Neural progenitor cell (in vitro differentiated cells): ENCODE measurements around the gene DCC.

Experiments used
- EZH2 ChIP-seq: fragments of 200-600 bp; sonication (generic); IDR thresholded peaks from 2 replicates; pipeline ENCODE4 v1.6.1; 2017; ENCODE audit warnings: antibody characterized with exemption, mild to moderate bottlenecking, moderate library complexity
- EZH2phosphoT487 ChIP-seq: fragments of 200-600 bp; sonication (generic); IDR thresholded peaks from 2 replicates; pipeline ENCODE4 v1.6.1; 2017; ENCODE audit warnings: antibody characterized with exemption
- TF ChIP-seq, protein P1 (sequence below): fragments of 200-600 bp; sonication (generic); IDR thresholded peaks from 2 replicates; pipeline ENCODE4 v1.5.1; 2017; ENCODE audit warnings: antibody characterized with exemption, mild to moderate bottlenecking

DNA sequence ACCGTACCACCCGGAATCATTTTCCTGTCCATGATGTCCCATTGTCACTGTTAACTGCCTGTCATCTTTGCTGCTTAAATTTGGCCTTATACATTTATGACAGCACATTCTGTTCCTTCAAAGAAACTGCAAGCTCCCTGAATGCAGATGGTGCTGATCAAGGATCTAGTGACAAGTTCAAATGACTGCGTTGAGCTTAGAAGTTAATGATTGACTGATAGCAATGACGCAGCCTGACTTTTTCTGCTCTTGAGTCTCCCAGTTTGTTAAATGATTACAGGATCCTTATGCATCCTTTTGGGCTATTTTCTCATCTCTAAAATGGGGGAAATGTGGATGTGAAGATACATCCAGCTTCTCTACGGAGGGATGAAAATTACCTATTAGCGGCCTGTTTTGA, 159.0 kb downstream of the DCC start:
- TF ChIP-seq, protein P1, sequence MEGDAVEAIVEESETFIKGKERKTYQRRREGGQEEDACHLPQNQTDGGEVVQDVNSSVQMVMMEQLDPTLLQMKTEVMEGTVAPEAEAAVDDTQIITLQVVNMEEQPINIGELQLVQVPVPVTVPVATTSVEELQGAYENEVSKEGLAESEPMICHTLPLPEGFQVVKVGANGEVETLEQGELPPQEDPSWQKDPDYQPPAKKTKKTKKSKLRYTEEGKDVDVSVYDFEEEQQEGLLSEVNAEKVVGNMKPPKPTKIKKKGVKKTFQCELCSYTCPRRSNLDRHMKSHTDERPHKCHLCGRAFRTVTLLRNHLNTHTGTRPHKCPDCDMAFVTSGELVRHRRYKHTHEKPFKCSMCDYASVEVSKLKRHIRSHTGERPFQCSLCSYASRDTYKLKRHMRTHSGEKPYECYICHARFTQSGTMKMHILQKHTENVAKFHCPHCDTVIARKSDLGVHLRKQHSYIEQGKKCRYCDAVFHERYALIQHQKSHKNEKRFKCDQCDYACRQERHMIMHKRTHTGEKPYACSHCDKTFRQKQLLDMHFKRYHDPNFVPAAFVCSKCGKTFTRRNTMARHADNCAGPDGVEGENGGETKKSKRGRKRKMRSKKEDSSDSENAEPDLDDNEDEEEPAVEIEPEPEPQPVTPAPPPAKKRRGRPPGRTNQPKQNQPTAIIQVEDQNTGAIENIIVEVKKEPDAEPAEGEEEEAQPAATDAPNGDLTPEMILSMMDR: no peak
- TF ChIP-seq EZH2phosphoT487 (no peak), EZH2 (no peak)
